ENCODE measurements around the gene MACF1.

GRCh38 chr1:39170731-39171667 is 33.5 kb upstream of the MACF1 start:
- no peak for TF ChIP-seq EP300 (IDR thresholded peaks at IDR 0.05)
- TF ChIP-seq POLR2A (IDR thresholded peaks at IDR 0.05) = no peak
